CD4-positive, alpha-beta T cell treated with Interleukin-12 subunit alpha and Interleukin-12 subunit beta, for 1 hour (primary cell): ENCODE measurements around the gene SIAH3.

Experiments
- DNase-seq: peaks from one replicate; pipeline ENCODE4 v3.0.0-alpha.2; 2020

Gene SIAH3

GRCh38 chr13:45860240-45860639 lies 8.7 kb upstream of the SIAH3 start:
- no peak for DNase-seq

GRCh38 chr13:45859705-45860104 lies 8.2 kb upstream of the SIAH3 start:
- DNase-seq: no peak

GRCh38 chr13:45852494-45852893 lies 941 bp upstream of the SIAH3 start:
- no peak for DNase-seq

- DNase-seq: no peak
Measured at GRCh38 chr13:45851956-45852355, 403 bp upstream of the SIAH3 start.

DNA sequence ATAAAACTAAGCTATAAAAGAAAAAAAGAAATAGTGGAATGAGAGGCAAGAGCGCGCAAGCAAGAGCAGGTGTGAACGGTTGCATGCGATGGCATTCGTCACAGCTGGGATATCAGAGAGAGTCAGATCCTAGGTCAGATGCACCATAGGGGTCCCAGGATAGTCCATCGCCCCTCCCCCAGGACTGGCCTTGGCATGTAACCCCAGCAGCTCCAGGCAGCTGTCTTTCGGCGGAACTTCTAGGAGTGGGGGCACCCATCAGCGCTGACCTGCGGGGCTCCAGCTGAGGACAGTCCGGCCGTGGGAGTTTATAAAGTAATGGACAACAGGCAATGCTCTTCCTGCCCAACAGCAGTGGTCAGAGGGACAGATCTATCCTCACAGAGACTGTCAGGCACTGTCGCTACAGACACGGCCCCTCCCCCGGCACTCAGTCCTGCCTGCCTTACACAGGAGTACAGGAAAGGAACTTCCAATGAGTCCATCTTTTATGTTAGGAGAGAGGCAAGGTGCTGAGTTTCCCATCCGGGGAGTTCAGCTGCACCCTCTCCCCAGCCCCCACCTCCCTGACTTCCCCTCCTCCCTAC lies 1.4 kb downstream of the SIAH3 start:
- no peak for DNase-seq

DNA sequence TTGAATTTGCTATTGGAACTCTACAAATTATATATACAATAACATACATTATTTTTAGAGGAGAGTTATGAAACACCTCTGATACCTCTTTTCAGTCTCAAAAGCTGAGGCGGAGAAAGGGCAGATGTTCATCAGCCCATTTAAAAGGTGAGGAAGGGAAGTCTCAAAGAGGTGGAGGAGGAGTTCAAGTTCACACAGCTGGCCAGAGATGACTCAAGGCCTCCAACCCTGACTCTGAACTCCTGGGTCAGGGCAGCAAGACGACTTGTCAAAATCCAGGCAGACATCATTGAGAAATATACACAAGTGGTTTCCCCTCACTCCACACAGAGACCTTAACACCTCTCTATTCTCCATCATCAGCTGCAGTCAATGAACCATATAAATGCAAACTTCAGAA lies 2.1 kb downstream of the SIAH3 start:
- DNase-seq: no peak

DNA sequence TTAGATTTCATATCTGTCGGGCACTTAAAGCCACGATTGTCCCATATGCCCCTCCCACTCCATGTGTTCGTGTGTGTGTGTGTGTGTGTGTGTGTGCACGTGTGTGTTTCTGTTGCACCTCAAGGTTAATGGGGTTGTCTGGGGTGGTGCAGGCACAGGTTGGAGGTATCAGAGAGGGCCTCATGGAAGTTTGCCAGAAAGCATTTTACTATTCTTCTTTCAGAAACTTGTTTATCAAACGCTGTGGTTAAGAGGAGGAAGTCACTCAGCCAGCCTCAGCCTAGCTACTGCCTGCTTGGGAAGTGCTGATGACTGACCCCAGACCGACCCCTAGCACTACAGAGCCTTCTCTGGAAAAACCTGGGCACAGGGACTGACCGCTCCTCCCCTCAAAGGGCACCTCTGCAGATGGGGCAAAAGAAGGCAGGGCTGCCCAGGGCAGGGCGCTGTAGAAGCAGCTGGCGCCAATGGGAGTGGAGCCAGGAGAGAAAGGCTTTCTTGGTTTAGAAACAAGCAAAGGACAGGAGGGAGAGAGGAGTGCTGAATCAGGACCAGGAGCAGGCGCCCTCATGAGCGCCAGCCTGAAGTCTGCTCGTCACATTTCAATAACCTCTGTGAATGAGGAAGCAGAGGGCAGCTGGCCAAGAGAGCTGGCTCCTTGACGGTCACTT lies 3.9 kb downstream of the SIAH3 start:
- DNase-seq: peak; percentile 56

- no peak for DNase-seq
Measured at GRCh38 chr13:45846681-45847080, 4.9 kb downstream of the SIAH3 start.

DNA sequence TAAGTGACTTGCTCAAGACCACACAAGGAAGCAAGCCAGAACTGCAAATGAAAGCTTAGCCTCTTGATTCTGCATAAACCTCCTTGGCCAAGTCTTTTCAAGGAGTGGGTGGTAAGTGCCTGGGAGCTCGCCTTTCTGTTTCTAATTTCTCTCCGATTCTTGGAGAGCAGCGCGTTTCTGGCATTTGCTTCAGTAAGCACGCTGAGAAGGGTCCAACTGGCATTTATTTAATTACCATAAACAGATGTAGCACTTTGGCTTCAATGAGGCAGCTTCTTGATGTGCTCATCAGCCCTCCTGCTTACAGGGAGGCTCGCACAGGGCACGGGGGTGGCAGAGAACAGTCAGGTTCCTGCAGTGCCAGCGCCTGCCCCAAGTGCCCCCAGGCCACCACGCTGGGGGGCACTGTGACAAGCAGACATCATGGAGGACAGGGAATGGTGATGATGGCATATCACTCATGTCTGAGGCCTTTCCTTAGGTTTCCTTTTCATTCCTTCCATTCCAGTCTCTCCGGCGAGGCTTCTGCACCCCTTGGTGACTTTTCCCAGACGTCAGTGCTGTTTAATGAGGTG lies 13.3 kb downstream of the SIAH3 start:
- no peak for DNase-seq

DNA sequence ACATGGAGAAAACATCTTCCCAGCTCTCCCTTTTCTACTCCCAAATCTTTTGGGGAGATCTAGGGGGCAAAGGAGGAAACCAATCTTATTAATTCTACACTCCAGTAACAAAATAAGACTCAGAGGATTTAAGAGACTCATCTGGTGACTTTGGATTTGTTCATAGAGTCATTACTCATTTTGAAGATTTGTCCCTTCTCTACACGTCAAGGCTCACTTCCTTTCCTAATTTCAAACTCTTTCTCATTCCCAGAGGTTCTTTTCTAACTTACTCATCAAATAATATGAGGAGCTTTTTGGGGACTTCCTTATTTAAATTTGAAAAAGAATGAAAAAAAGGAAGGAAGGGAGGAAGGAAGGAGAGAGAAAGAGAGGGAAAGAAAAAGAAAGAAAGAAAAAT lies 14.4 kb downstream of the SIAH3 start:
- DNase-seq: no peak

DNA sequence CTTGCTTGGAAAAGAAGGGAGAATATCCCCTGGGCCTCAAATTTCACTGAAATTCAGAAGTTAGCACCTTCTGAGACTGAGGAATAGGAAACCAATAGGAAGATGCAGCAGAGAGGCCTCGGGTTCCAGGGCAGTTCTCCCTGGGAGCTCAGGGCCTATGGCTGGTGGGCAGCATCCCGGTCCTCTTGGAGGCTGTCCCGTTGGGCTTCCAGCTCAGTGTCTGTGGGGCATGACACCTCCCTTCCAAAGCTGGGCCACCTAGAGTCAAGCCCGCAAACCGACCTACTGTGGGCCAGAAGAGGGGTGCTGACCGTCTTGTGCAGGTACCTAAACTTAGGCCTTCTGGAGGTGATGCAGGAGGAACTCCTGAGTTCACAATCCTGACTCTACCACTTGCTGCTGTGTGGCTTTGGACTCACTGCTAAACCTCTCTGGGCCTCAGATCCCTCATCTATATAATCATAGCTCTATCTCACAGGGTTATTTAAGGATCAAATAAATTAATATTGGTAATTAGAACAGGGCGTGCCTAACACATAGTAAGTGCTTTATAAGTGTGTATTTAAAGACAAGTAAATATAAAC lies 17.1 kb downstream of the SIAH3 start:
- DNase-seq: no peak

GRCh38 chr13:45833663-45834375 lies 17.7 kb downstream of the SIAH3 start:
- no peak for DNase-seq

DNA sequence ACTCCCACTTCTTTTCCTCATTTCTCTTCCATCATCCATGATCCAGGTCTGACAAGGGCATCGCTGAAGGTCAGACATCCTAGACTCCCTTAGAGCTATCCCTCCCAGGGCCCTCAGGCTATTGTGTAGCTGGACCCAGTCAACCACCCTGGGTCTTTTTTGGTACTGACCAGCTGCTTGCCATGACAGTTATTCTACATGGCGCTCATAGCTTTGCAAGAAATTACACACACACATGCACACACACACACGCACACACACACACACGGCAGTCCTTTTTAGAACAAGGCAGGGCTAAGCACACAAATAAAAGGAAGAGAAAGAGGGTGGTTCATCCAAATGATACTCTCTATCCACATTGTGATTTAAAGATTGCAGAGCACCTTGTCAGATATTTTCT lies 18.3 kb downstream of the SIAH3 start:
- no peak for DNase-seq

DNA sequence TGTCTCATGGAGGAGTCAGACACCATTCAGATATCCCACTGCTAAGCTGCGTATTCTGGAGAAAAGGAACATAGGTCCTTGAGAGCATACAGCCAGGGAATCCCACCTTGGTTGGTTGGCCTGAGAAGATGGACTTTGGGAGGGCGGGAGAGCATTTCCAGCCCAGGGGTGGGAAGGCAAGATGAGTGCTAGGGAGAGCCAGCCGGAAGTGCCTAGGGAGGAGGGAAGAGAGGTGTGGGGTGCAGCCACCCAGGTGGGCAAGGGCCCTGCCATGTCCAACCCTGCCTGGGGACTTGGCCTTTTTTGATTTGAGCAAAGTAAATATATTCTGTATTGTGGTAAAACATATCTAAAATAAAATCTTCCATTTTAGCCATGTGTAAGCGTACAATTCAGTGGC lies 19.7 kb downstream of the SIAH3 start:
- no peak for DNase-seq

GRCh38 chr13:45830121-45830520 lies 21.4 kb downstream of the SIAH3 start:
- no peak for DNase-seq

GRCh38 chr13:45828256-45828968 lies 23.1 kb downstream of the SIAH3 start:
- DNase-seq: no peak

- DNase-seq: no peak
Measured at GRCh38 chr13:45827318-45827717, 24.2 kb downstream of the SIAH3 start.

DNA sequence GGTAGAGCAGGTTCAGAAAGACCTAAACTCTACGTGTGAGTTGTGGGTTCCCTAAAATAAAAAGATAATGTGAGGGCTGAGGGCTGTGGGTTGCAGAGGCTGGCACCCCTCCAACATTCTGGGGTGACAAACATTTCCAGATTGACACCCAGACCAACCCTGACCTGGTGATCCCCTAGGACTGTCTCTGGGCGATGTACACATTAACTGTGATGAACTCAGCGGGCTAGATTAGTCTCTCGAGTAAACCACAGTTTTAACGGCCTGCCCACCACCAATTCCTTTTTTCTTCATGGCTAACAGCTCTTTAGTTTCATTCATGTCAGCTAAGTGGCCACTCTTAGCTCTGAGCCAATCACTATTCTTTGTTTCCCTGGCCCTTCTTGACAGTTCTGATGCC lies 24.8 kb downstream of the SIAH3 start:
- DNase-seq: no peak

GRCh38 chr13:45825387-45825650 lies 26.2 kb downstream of the SIAH3 start:
- DNase-seq: no peak

DNA sequence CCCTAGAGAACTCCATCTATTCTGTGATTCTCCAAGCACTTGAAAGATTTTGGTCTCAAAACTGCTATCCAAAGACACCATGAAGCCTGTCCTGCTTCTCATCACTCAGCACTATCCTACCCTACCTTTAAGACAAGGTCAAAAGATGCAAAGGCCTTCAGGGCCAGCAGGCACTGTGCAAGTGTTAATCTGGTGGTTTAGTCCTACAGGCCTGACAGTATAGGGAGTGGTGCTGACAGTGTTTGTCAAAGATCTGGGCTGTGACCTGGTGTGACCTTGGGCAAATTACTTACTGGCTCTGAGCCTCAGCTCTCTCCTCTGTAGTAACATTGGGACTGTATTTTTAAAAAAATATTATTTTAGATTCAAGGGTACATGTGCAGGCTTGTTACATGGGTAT lies 28.0 kb downstream of the SIAH3 start:
- DNase-seq: no peak

DNA sequence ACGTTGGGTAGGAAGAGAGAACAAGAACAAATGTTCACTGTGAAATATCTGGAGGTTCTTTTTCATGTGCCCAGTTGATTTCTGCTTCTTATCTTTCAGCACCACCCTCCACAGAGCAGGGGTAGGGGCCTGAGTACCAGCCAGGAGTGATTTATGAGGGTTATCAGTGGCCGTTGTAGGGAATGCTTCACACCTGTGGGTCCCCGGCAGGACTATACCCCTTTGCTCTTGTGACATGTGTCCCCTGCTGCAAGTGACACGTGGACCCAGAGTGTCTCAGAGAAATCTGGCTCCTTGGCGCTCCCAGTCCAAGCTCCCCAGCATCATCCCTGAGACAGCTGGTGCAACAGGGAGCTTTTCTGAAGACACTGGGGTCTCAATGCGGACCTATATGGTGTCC lies 29.7 kb downstream of the SIAH3 start:
- no peak for DNase-seq

- DNase-seq: no peak
Measured at GRCh38 chr13:45820106-45820838, 31.3 kb downstream of the SIAH3 start.

- no peak for DNase-seq
Measured at GRCh38 chr13:45817833-45818232, 33.7 kb downstream of the SIAH3 start.
